Measurements from ENCODE around the gene ZKSCAN3. TPM values are rescaled to one million over a fixed set of nuclear protein-coding genes. Genes with fewer than 3 reads are reported as not detected.

The ZKSCAN3 gene
- total and polyA plus RNA-seq, 10 of the 15 experiments (the other 5 are each of a cell fraction or from before 2014, with no cell fraction given): 0.86 to 4.3 (median 3.1) TPM

- H3K9me3 ChIP-seq (replicated peaks; ENCODE audit: control insufficient read depth, insufficient read depth, low read length): peaks cover 15% of the 10 kb centered on the region
- no peak overlapping the region for H2AFZ ChIP-seq (ENCODE audit: control insufficient read depth, low read depth, low read length)
- no peaks in the 10 kb centered on the region for H3K27me3 ChIP-seq (replicated peaks in 1 of 2; ENCODE audit: control insufficient read depth in 2 of 2, insufficient read depth in 2 of 2, low read length in 1 of 2)
- H3K79me2 ChIP-seq (ENCODE audit: control insufficient read depth, insufficient read depth, low read length): no peaks in the 10 kb centered on the region
- ATAC-seq (no peak), FAIRE-seq (no peak), DNase-seq (ENCODE audit: low read depth, low spot score) (no peak)
- CTCF ChIA-PET: no interaction called here
- H3K36me3 ChIP-seq (ENCODE audit: control insufficient read depth in 2 of 2, insufficient read depth in 2 of 2, low read length in 1 of 2): peaks cover 0 to 7% of the 10 kb centered on the region in 2 experiments; a peak in 1 of 4 replicates
- H3K4me2 ChIP-seq (ENCODE audit: control insufficient read depth, insufficient read depth): no peak overlapping the region
- H3K4me3 ChIP-seq: no peak overlapping the region
- intact Hi-C loops (cut with micrococcal nuclease; ENCODE audit: unreplicated experiment) (no loop called here), in situ Hi-C loops (cut with MboI) (no loop called here)
- WGBS (ENCODE audit: insufficient coverage, insufficient replicate concordance, low lambda C conversion rate, missing lambda C conversion rate): 96% methylated on average over 3 of the region's 3 CpGs
- H3K9ac ChIP-seq (ENCODE audit: control insufficient read depth, insufficient read depth, low read length): no peak overlapping the region
- H3K27ac ChIP-seq (ENCODE audit: control insufficient read depth, insufficient read depth): no peak overlapping the region
- no TSS peak for BruUV-seq (replicated peaks)
- RAD21 ChIA-PET (ENCODE audit: unreplicated experiment): no interaction called here
- H3K4me1 ChIP-seq (ENCODE audit: control insufficient read depth, insufficient read depth, low read length): no peaks in the 10 kb centered on the region
- no peaks in the 10 kb centered on the region for H4K20me1 ChIP-seq (ENCODE audit: control insufficient read depth, insufficient read depth)
- POLR2A ChIA-PET: no interaction called here
- SMC1A ChIA-PET (ENCODE audit: uncharacterized antibody, unreplicated experiment): no interaction called here
- TF ChIP-seq CHD4 (IDR thresholded peaks at IDR 0.05) (no peak), KLF5 (IDR thresholded peaks at IDR 0.05; ENCODE audit: partially characterized antibody) (no peak), POU2F2 (IDR thresholded peaks at IDR 0.05; ENCODE audit: borderline replicate concordance, low read depth, low read length) (no peak), MXI1 (IDR thresholded peaks at IDR 0.05; ENCODE audit: low read depth, low read length) (no peak), HDAC6 (IDR thresholded peaks at IDR 0.05; ENCODE audit: unreplicated experiment) (no peak), USF2 (IDR thresholded peaks at IDR 0.05; ENCODE audit: borderline replicate concordance, low read depth, low read length) (no peak), IKZF2 (IDR thresholded peaks at IDR 0.05) (no peak), USF1 (IDR thresholded peaks at IDR 0.05; ENCODE audit: borderline replicate concordance, extremely low read length, insufficient read depth, low read depth, low read length) (no peak)
- TF ChIP-seq, protein P1, sequence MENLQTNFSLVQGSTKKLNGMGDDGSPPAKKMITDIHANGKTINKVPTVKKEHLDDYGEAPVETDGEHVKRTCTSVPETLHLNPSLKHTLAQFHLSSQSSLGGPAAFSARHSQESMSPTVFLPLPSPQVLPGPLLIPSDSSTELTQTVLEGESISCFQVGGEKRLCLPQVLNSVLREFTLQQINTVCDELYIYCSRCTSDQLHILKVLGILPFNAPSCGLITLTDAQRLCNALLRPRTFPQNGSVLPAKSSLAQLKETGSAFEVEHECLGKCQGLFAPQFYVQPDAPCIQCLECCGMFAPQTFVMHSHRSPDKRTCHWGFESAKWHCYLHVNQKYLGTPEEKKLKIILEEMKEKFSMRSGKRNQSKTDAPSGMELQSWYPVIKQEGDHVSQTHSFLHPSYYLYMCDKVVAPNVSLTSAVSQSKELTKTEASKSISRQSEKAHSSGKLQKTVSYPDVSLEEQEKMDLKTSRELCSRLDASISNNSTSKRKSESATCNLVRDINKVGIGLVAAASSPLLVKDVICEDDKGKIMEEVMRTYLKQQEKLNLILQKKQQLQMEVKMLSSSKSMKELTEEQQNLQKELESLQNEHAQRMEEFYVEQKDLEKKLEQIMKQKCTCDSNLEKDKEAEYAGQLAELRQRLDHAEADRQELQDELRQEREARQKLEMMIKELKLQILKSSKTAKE (IDR thresholded peaks at IDR 0.05; ENCODE audit: low read depth, poor library complexity, severe bottlenecking): no peak
- TF ChIP-seq, protein P2, sequence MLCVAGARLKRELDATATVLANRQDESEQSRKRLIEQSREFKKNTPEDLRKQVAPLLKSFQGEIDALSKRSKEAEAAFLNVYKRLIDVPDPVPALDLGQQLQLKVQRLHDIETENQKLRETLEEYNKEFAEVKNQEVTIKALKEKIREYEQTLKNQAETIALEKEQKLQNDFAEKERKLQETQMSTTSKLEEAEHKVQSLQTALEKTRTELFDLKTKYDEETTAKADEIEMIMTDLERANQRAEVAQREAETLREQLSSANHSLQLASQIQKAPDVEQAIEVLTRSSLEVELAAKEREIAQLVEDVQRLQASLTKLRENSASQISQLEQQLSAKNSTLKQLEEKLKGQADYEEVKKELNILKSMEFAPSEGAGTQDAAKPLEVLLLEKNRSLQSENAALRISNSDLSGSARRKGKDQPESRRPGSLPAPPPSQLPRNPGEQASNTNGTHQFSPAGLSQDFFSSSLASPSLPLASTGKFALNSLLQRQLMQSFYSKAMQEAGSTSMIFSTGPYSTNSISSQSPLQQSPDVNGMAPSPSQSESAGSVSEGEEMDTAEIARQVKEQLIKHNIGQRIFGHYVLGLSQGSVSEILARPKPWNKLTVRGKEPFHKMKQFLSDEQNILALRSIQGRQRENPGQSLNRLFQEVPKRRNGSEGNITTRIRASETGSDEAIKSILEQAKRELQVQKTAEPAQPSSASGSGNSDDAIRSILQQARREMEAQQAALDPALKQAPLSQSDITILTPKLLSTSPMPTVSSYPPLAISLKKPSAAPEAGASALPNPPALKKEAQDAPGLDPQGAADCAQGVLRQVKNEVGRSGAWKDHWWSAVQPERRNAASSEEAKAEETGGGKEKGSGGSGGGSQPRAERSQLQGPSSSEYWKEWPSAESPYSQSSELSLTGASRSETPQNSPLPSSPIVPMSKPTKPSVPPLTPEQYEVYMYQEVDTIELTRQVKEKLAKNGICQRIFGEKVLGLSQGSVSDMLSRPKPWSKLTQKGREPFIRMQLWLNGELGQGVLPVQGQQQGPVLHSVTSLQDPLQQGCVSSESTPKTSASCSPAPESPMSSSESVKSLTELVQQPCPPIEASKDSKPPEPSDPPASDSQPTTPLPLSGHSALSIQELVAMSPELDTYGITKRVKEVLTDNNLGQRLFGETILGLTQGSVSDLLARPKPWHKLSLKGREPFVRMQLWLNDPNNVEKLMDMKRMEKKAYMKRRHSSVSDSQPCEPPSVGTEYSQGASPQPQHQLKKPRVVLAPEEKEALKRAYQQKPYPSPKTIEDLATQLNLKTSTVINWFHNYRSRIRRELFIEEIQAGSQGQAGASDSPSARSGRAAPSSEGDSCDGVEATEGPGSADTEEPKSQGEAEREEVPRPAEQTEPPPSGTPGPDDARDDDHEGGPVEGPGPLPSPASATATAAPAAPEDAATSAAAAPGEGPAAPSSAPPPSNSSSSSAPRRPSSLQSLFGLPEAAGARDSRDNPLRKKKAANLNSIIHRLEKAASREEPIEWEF (IDR thresholded peaks at IDR 0.05; ENCODE audit: insufficient replicate concordance, low read depth, low read length): no peak
Measured at GRCh38 chr6:28322661-28323060, 27.1 kb upstream of the ZKSCAN3 start.

Measured in GM12878 (cell line).